Nephron (organoid): ENCODE results near the gene HLA-F.

Source experiments
- H3K27ac Mint-ChIP-seq, 3 experiments: 2 replicates each; pipeline ENCODE4 v1.8.0; 2020; ENCODE audit warnings: mixed read lengths in 3 of 3, mild to moderate bottlenecking in 2 of 3, moderate library complexity in 1 of 3
- H3K27me3 Mint-ChIP-seq: 2 replicates; pipeline ENCODE4 v1.8.0; 2021; ENCODE audit warnings: low read depth, mild to moderate bottlenecking, moderate library complexity, mixed read lengths
- H3K36me3 Mint-ChIP-seq: 2 replicates; pipeline ENCODE4 v1.8.0; 2020; ENCODE audit warnings: low read depth, mixed read lengths
- H3K4me1 Mint-ChIP-seq: 2 replicates; pipeline ENCODE4 v1.8.0; 2020; ENCODE audit warnings: mixed read lengths
- H3K4me3 Mint-ChIP-seq, 3 experiments: 2 replicates each; pipeline ENCODE4 v1.8.0; 2020; ENCODE audit warnings: mild to moderate bottlenecking in 3 of 3, mixed read lengths in 3 of 3, moderate library complexity in 2 of 3
- H3K9me3 Mint-ChIP-seq: 2 replicates; pipeline ENCODE4 v1.8.0; 2020; ENCODE audit warnings: mixed read lengths
- CTCF ChIP-seq, 3 experiments: fragments of 200-600 bp; sonication (generic); IDR thresholded peaks; one replicate each; pipeline ENCODE4 v1.5.0; 2021; ENCODE audit warnings: antibody characterized with exemption in 3 of 3; ENCODE audit not compliant: unreplicated experiment in 3 of 3

Gene HLA-F

GRCh38 chr6:29723262-29723665 is at the start of gene HLA-F:
HLA-F (plus strand) TSS chr6:29723434; CDS start chr6:29723464, 30 bp downstream.
- peaks cover 80% of the 10 kb centered on the region for H3K27me3 Mint-ChIP-seq
- no peaks in the 10 kb centered on the region for H3K4me1 Mint-ChIP-seq
- TF ChIP-seq CTCF (IDR thresholded peaks at IDR 0.05; ENCODE audit: unreplicated experiment in 3 of 3) = no peak
- peak within 1 kb of the TSS; percentile 73 to 84 (median 83) for H3K4me3 Mint-ChIP-seq
- H3K9me3 Mint-ChIP-seq = no peaks in the 10 kb centered on the region
- no peak within 1 kb of the TSS for H3K27ac Mint-ChIP-seq
- no peaks in the 10 kb centered on the region for H3K36me3 Mint-ChIP-seq

- no peak for TF ChIP-seq CTCF (IDR thresholded peaks at IDR 0.05; ENCODE audit: unreplicated experiment in 3 of 3)
- H3K9me3 Mint-ChIP-seq = peaks cover 5% of the 10 kb centered on the region
- no peaks in the 10 kb centered on the region for H3K4me1 Mint-ChIP-seq
- no peak overlapping the region for H3K27ac Mint-ChIP-seq
- no peak overlapping the region for H3K4me3 Mint-ChIP-seq
- H3K27me3 Mint-ChIP-seq = peaks cover 49% of the 10 kb centered on the region
- H3K36me3 Mint-ChIP-seq = no peaks in the 10 kb centered on the region
Measured at GRCh38 chr6:29674008-29674407, 49.2 kb upstream of the HLA-F start.

DNA sequence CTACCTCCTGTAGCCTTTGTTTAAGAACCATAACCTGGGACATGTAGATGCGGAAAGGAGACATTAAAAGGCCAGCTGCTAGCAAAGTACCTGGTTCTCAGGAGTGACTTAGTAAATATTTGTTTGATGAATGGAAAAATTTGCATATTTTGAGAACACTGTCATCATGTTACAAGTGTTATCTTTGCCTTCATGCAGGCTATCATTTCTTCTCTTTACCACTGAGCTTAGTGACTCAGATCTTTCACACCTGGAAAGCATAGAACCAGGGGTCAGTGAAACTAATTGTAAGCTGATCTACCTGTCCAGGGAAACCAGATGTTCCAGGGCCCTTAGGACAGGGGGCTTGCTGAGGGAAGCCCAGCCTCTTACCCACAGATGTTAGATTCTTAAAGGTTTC is 47.7 kb upstream of the HLA-F start:
- Mint-ChIP-seq H3K27ac (no peak overlapping the region), H3K36me3 (no peaks in the 10 kb centered on the region), H3K4me1 (no peaks in the 10 kb centered on the region), H3K4me3 (no peak overlapping the region), H3K9me3 (peaks cover 5% of the 10 kb centered on the region), H3K27me3 (peaks cover 39% of the 10 kb centered on the region)
- no peak for TF ChIP-seq CTCF (IDR thresholded peaks at IDR 0.05; ENCODE audit: unreplicated experiment in 3 of 3)

- Mint-ChIP-seq H3K27me3 (peaks cover 24% of the 10 kb centered on the region), H3K4me1 (no peaks in the 10 kb centered on the region), H3K4me3 (no peak overlapping the region), H3K9me3 (peaks cover 5% of the 10 kb centered on the region), H3K36me3 (no peaks in the 10 kb centered on the region), H3K27ac (peak overlapping the region in 2 of 3 experiments; percentile 13 to 33)
- TF ChIP-seq CTCF (IDR thresholded peaks at IDR 0.05; ENCODE audit: unreplicated experiment in 3 of 3) = no peak
Measured at GRCh38 chr6:29676981-29677601, 46.1 kb upstream of the HLA-F start.

DNA sequence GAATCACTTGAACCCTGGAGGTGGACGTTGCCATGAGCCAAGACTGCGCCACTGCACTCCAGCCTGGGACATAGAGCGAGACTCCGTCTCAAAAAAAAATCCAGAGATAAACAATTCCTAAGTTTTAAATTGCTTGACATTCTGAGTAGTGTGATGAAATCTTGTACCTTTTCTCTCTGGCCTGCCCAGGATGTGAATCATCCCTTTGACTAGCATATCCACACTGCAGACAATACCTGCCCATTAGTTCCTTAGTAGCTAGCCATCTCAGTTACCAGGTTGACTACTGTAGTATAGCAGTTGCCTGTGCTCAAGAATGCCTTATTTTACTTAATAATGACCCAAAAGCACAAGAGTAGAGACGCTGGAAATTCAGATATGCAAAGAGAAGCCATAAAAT is 45.1 kb upstream of the HLA-F start:
- no peak overlapping the region for H3K27ac Mint-ChIP-seq
- H3K4me3 Mint-ChIP-seq = no peak overlapping the region
- peaks cover 5% of the 10 kb centered on the region for H3K9me3 Mint-ChIP-seq
- H3K27me3 Mint-ChIP-seq = peaks cover 17% of the 10 kb centered on the region
- no peak for TF ChIP-seq CTCF (IDR thresholded peaks at IDR 0.05; ENCODE audit: unreplicated experiment in 3 of 3)
- H3K4me1 Mint-ChIP-seq = no peaks in the 10 kb centered on the region
- H3K36me3 Mint-ChIP-seq = no peaks in the 10 kb centered on the region

DNA sequence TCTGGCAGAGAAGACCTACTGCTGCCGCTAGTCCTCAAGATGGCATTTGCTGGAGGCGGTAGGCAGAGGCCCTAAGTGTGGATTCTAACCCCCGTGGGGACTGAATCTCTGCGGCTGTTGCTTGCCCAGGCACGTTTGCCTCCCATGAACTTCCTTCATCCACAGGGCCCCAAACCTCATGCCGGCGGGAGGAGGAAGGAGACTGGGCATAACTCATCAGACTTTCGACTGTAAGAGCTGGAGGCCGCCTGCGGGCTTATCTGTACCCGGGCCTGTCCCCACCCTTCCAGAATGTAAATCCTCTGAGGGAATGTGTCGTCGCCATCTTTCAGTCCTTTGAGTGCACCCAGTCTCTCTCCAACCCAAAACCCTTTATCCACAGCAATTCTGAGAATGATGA is 43.3 kb upstream of the HLA-F start:
- TF ChIP-seq CTCF (IDR thresholded peaks at IDR 0.05; ENCODE audit: unreplicated experiment in 3 of 3) = no peak
- H3K4me3 Mint-ChIP-seq = no peak overlapping the region
- H3K36me3 Mint-ChIP-seq = no peaks in the 10 kb centered on the region
- no peak overlapping the region for H3K27ac Mint-ChIP-seq
- H3K9me3 Mint-ChIP-seq = peaks cover 5% of the 10 kb centered on the region
- no peaks in the 10 kb centered on the region for H3K4me1 Mint-ChIP-seq
- peaks cover 18% of the 10 kb centered on the region for H3K27me3 Mint-ChIP-seq
